GM23338 (cell line): ENCODE data around the gene TLR9. TPM values are rescaled to one million over a fixed set of nuclear protein-coding genes. Genes with fewer than 3 reads are reported as not detected.

Experiments used
- ATAC-seq: fragments of 200-7000 bp; cut with Tn5 transposase; 3 replicates; pipeline ENCODE4 v1.9.1; 2020
- DNase-seq: peaks from one replicate; pipeline ENCODE4 v3.0.0-alpha.2; 2015; ENCODE audit warnings: low spot score
- H2AFZ ChIP-seq: fragments of 200-600 bp; sonication (generic); 2 replicates; pipeline ENCODE4 v1.8.0; 2016; ENCODE audit warnings: antibody characterized with exemption, mild to moderate bottlenecking, moderate library complexity
- H3F3A ChIP-seq: fragments of 200-600 bp; sonication (generic); replicated peaks from 2 replicates; pipeline ENCODE4 v1.8.0; 2017; ENCODE audit warnings: antibody characterized with exemption, mixed run types, low read depth
- H3K27ac ChIP-seq: fragments of 200-600 bp; sonication (generic); 2 replicates; pipeline ENCODE4 v1.6.1; 2016; ENCODE audit warnings: low read depth
- H3K27me3 ChIP-seq: fragments of 200-600 bp; sonication (generic); 2 replicates; pipeline ENCODE4 v1.8.0; 2016; ENCODE audit warnings: mild to moderate bottlenecking, mixed run types, moderate library complexity; ENCODE audit not compliant: insufficient read depth
- H3K36me3 ChIP-seq: fragments of 200-600 bp; sonication (generic); 2 replicates; pipeline ENCODE4 v1.8.0; 2016; ENCODE audit warnings: mild to moderate bottlenecking; ENCODE audit not compliant: insufficient read depth
- H3K4me1 ChIP-seq: fragments of 200-600 bp; sonication (generic); 2 replicates; pipeline ENCODE4 v1.8.0; 2016; ENCODE audit warnings: mild to moderate bottlenecking, moderate library complexity; ENCODE audit not compliant: insufficient read depth
- H3K4me2 ChIP-seq: fragments of 200-600 bp; sonication (generic); 2 replicates; pipeline ENCODE4 v1.7.1; 2017; ENCODE audit warnings: mixed run types
- H3K4me3 ChIP-seq: fragments of 200-600 bp; sonication (generic); 2 replicates; pipeline ENCODE4 v1.6.1; 2016; ENCODE audit warnings: mixed run types
- H3K79me2 ChIP-seq: fragments of 200-600 bp; sonication (generic); replicated peaks from 2 replicates; pipeline ENCODE4 v1.8.0; 2017; ENCODE audit warnings: mild to moderate bottlenecking; ENCODE audit not compliant: insufficient read depth
- H3K9me2 ChIP-seq: fragments of 200-600 bp; sonication (generic); 2 replicates; pipeline ENCODE4 v1.8.0; 2017; ENCODE audit not compliant: insufficient read depth
- H4K20me1 ChIP-seq: fragments of 200-600 bp; sonication (generic); replicated peaks from 2 replicates; pipeline ENCODE4 v1.8.0; 2017; ENCODE audit warnings: mild to moderate bottlenecking; ENCODE audit not compliant: insufficient read depth
- H3K27ac Mint-ChIP-seq: 2 replicates; pipeline ENCODE4 v1.8.0; 2020; ENCODE audit warnings: inconsistent platforms, mild to moderate bottlenecking, moderate library complexity, mixed read lengths
- H3K27me3 Mint-ChIP-seq: 3 replicates; pipeline ENCODE4 v1.8.0; 2022; ENCODE audit warnings: low read depth, mild to moderate bottlenecking, moderate library complexity, mixed read lengths, inconsistent platforms; ENCODE audit not compliant: insufficient read depth, poor library complexity
- H3K36me3 Mint-ChIP-seq: 3 replicates; pipeline ENCODE4 v1.8.0; 2021; ENCODE audit warnings: low read depth, mild to moderate bottlenecking, inconsistent platforms, moderate library complexity, mixed read lengths
- H3K4me1 Mint-ChIP-seq: 3 replicates; pipeline ENCODE4 v1.8.0; 2020; ENCODE audit warnings: mild to moderate bottlenecking, inconsistent platforms, mixed read lengths
- H3K4me3 Mint-ChIP-seq: 3 replicates; pipeline ENCODE4 v1.8.0; 2021; ENCODE audit warnings: moderate library complexity, mild to moderate bottlenecking, inconsistent platforms, mixed read lengths
- H3K9me3 Mint-ChIP-seq: 3 replicates; pipeline ENCODE4 v1.8.0; 2020; ENCODE audit warnings: moderate library complexity, mild to moderate bottlenecking, inconsistent platforms, mixed read lengths
- CREB1 ChIP-seq: fragments of 250-450 bp; sonication (Bioruptor Pico); IDR thresholded peaks from 2 replicates; pipeline ENCODE4 v1.5.0; 2020; ENCODE audit warnings: low read depth, mild to moderate bottlenecking, moderate library complexity
- CTCF ChIP-seq, 2 experiments: fragments of 200-600 bp in 1 of 2; sonication (generic) in 1 of 2; conservative IDR thresholded peaks; 2 replicates each; pipeline versions ENCODE4 v1.5.1 to v1.6.1; 2016 to 2017; ENCODE audit warnings: antibody characterized with exemption in 2 of 2, low read depth in 2 of 2, mild to moderate bottlenecking in 2 of 2, moderate library complexity in 1 of 2
- ETS1 ChIP-seq: IDR thresholded peaks from 2 replicates; pipeline ENCODE4 v1.6.1; 2016; ENCODE audit warnings: antibody characterized with exemption
- EZH2 ChIP-seq: fragments of 200-600 bp; sonication (generic); IDR thresholded peaks from one replicate; pipeline ENCODE4 v1.8.0; 2017; ENCODE audit warnings: antibody characterized with exemption, mild to moderate bottlenecking, low read depth; ENCODE audit not compliant: unreplicated experiment
- EZH2phosphoT487 ChIP-seq: fragments of 200-600 bp; sonication (generic); IDR thresholded peaks from one replicate; pipeline ENCODE4 v1.8.1; 2018; ENCODE audit warnings: antibody characterized with exemption; ENCODE audit not compliant: unreplicated experiment
- JUNB ChIP-seq: IDR thresholded peaks from one replicate; pipeline ENCODE4 v1.6.1; 2016; ENCODE audit warnings: antibody characterized with exemption; ENCODE audit not compliant: unreplicated experiment
- NANOG ChIP-seq: IDR thresholded peaks from 2 replicates; pipeline ENCODE4 v1.6.1; 2016; ENCODE audit warnings: antibody characterized with exemption, borderline replicate concordance
- POLR2AphosphoS5 ChIP-seq: IDR thresholded peaks from 2 replicates; pipeline ENCODE4 v1.6.1; 2016; ENCODE audit warnings: antibody characterized with exemption, low read depth
- REST ChIP-seq: IDR thresholded peaks from one replicate; pipeline ENCODE4 v1.6.1; 2018; ENCODE audit warnings: antibody characterized with exemption; ENCODE audit not compliant: unreplicated experiment
- STAT1 ChIP-seq: IDR thresholded peaks from one replicate; pipeline ENCODE4 v1.6.1; 2016; ENCODE audit warnings: antibody characterized with exemption; ENCODE audit not compliant: unreplicated experiment
- ZNF114 ChIP-seq: fragments of 250-450 bp; sonication (Bioruptor Pico); IDR thresholded peaks from 2 replicates; pipeline ENCODE4 v1.5.0; 2020; ENCODE audit warnings: mild to moderate bottlenecking, moderate library complexity
- ZNF331 ChIP-seq: fragments of 250-450 bp; sonication (Bioruptor Pico); IDR thresholded peaks from 2 replicates; pipeline ENCODE4 v1.5.0; 2020; ENCODE audit warnings: low read depth, mild to moderate bottlenecking, moderate library complexity
- polyA plus RNA-seq: library from polyadenylated mRNA; unstranded; fragments of >200 nt; fragmentation: Nextera tagmentation; extraction: Ambion mirVana; gene quantifications from 2 replicates; pipeline ENCODE4 v1.2.1, GENCODE V29; 2016
- total RNA-seq: library from RNA; depleted of rRNA; stranded (reverse); fragments of >200 nt; shearing (Covaris generic); gene quantifications from 2 replicates; pipeline ENCODE4 v1.2.3, GENCODE V29; 2014
- TF ChIP-seq, protein P1 (sequence below): fragments of 250-450 bp; sonication (Bioruptor Pico); IDR thresholded peaks from 2 replicates; pipeline ENCODE4 v1.5.0; 2020; ENCODE audit warnings: mild to moderate bottlenecking, moderate library complexity

The TLR9 gene
- total and polyA plus RNA-seq, 2 experiments from 2014 or later, result not detected

DNA sequence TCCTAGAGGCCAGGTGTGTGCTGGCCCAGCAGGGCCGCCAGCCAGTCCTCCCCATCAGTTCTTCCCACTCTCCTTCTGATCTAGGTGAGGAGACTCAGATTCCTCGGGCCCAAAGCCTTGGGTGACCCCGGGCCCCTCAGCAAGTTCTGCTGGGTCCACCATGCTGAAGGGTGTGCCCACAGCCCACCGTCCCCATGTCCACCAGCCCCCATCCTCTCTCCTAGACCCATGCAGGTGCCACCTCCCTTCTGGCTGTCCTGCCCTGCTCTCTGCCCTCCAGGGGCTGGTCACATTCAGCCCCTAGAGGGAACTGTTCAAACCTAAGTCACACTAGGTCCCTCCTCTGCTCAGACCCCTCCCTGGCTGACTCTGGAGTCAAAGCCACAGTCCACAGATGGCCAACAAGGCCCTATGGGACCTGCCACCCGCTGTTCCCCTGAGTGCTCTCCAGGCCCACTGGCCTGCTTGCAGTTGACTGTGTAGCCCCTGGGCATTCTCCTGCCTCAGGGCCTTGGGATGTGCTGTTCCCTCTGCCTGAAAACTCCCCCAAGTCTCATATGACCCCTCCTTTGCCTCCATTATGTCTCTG lies 878 bp upstream of the TLR9 start:
- H3K4me3 ChIP-seq, result no peak overlapping the region
- H3K36me3 ChIP-seq, result peaks cover 3% of the 10 kb centered on the region; the same call in 1 of the 2 replicates
- H3K79me2 ChIP-seq, result no peaks in the 10 kb centered on the region
- TF ChIP-seq, protein P1, sequence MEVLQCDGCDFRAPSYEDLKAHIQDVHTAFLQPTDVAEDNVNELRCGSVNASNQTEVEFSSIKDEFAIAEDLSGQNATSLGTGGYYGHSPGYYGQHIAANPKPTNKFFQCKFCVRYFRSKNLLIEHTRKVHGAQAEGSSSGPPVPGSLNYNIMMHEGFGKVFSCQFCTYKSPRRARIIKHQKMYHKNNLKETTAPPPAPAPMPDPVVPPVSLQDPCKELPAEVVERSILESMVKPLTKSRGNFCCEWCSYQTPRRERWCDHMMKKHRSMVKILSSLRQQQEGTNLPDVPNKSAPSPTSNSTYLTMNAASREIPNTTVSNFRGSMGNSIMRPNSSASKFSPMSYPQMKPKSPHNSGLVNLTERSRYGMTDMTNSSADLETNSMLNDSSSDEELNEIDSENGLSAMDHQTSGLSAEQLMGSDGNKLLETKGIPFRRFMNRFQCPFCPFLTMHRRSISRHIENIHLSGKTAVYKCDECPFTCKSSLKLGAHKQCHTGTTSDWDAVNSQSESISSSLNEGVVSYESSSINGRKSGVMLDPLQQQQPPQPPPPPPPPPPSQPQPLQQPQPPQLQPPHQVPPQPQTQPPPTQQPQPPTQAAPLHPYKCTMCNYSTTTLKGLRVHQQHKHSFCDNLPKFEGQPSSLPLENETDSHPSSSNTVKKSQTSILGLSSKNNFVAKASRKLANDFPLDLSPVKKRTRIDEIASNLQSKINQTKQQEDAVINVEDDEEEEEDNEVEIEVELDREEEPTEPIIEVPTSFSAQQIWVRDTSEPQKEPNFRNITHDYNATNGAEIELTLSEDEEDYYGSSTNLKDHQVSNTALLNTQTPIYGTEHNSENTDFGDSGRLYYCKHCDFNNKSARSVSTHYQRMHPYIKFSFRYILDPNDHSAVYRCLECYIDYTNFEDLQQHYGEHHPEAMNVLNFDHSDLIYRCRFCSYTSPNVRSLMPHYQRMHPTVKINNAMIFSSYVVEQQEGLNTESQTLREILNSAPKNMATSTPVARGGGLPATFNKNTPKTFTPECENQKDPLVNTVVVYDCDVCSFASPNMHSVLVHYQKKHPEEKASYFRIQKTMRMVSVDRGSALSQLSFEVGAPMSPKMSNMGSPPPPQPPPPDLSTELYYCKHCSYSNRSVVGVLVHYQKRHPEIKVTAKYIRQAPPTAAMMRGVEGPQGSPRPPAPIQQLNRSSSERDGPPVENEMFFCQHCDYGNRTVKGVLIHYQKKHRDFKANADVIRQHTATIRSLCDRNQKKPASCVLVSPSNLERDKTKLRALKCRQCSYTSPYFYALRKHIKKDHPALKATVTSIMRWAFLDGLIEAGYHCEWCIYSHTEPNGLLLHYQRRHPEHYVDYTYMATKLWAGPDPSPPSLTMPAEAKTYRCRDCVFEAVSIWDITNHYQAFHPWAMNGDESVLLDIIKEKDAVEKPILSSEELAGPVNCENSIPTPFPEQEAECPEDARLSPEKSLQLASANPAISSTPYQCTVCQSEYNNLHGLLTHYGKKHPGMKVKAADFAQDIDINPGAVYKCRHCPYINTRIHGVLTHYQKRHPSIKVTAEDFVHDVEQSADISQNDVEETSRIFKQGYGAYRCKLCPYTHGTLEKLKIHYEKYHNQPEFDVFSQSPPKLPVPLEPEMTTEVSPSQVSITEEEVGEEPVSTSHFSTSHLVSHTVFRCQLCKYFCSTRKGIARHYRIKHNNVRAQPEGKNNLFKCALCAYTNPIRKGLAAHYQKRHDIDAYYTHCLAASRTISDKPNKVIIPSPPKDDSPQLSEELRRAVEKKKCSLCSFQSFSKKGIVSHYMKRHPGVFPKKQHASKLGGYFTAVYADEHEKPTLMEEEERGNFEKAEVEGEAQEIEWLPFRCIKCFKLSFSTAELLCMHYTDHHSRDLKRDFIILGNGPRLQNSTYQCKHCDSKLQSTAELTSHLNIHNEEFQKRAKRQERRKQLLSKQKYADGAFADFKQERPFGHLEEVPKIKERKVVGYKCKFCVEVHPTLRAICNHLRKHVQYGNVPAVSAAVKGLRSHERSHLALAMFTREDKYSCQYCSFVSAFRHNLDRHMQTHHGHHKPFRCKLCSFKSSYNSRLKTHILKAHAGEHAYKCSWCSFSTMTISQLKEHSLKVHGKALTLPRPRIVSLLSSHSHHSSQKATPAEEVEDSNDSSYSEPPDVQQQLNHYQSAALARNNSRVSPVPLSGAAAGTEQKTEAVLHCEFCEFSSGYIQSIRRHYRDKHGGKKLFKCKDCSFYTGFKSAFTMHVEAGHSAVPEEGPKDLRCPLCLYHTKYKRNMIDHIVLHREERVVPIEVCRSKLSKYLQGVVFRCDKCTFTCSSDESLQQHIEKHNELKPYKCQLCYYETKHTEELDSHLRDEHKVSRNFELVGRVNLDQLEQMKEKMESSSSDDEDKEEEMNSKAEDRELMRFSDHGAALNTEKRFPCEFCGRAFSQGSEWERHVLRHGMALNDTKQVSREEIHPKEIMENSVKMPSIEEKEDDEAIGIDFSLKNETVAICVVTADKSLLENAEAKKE, result no peak
- TF ChIP-seq ZNF331 (CRISPR knock-in tag), result no peak
- no peak for TF ChIP-seq EZH2phosphoT487
- no peak for TF ChIP-seq POLR2AphosphoS5
- TF ChIP-seq CTCF (conservative IDR thresholded peaks at IDR 0.05; ENCODE audit: low read depth in 2 of 2), result no peak
- no peak for TF ChIP-seq CREB1
- TF ChIP-seq NANOG, result no peak
- TF ChIP-seq ZNF114 (CRISPR knock-in tag), result no peak
- no peak for TF ChIP-seq JUNB
- no peak for TF ChIP-seq ETS1
- no peak for TF ChIP-seq STAT1
- no peak for TF ChIP-seq EZH2
- TF ChIP-seq REST, result no peak
- DNase-seq, result no peak
- no peak overlapping the region for H2AFZ ChIP-seq
- Mint-ChIP-seq H3K9me3 (no peaks in the 10 kb centered on the region), H3K4me1 (peaks cover 6% of the 10 kb centered on the region), H3K27me3 (peaks cover 16% of the 10 kb centered on the region), H3K4me3 (no peak overlapping the region; the same call in 2 of the 3 replicates), H3K27ac (peak overlapping the region; percentile 7; the same call in 1 of the 2 replicates), H3K36me3 (peaks cover 20% of the 10 kb centered on the region)
- H3K4me1 ChIP-seq, result no peaks in the 10 kb centered on the region
- no peak overlapping the region for H3K4me2 ChIP-seq
- peak; percentile 10; the same call in 1 of the 3 replicates for ATAC-seq
- H3K27me3 ChIP-seq, result no peaks in the 10 kb centered on the region
- H3K9me2 ChIP-seq, result no peaks in the 10 kb centered on the region
- 0 out of 2 replicates have a peak, but pooled peaks cover 2% of the 10 kb centered on the region for H3F3A ChIP-seq
- H4K20me1 ChIP-seq, result no peaks in the 10 kb centered on the region
- no peak overlapping the region for H3K27ac ChIP-seq
